B cell (primary cell): ENCODE measurements around the gene LSMEM2. TPM values are rescaled to one million over a fixed set of nuclear protein-coding genes. Genes with fewer than 3 reads are reported as not detected.
A peak's percentile ranks its signal among the peaks of the same experiment; 100 is the strongest.

Experiments
- ATAC-seq: fragments of 200-7000 bp; cut with Tn5 transposase; one replicate; pipeline ENCODE4 v1.10.0; 2021; ENCODE audit warnings: low read depth, mild to moderate bottlenecking, moderate number of reproducible peaks, moderate library complexity
- CTCF ChIA-PET: fragments of 350-600 bp; sonication (Branson Sonifier 250); formaldehyde crosslinking; loops from one replicate; lab custom pipeline; 2021; ENCODE audit warnings: antibody characterized with exemption, inconsistent platforms; lab: Charles Lee
- POLR2A ChIA-PET: fragments of 350-600 bp; sonication (Branson Sonifier 250); formaldehyde crosslinking; loops from one replicate; lab custom pipeline; 2021; ENCODE audit warnings: antibody characterized with exemption; lab: Charles Lee
- DNase-seq: peaks from one replicate; pipeline ENCODE4 v3.0.0; 2013
- H2AFZ ChIP-seq: 2 replicates; pipeline ENCODE4 v1.6.1; 2012; ENCODE audit warnings: mild to moderate bottlenecking, low read depth, low read length; ENCODE audit not compliant: insufficient read depth, poor library complexity, severe bottlenecking
- H3K27ac ChIP-seq, 2 donors: 1 replicate in 1 of 2; 2 replicates in 1 of 2; pipeline ENCODE4 v1.5.1; 2012 to 2013; ENCODE audit warnings: low read length in 2 of 2, mild to moderate bottlenecking in 2 of 2, moderate library complexity in 1 of 2
- H3K27me3 ChIP-seq, 4 experiments: fragments of 200-600 bp in 1 of 4; sonication (generic) in 1 of 4; replicated peaks in 1 of 4; 1 replicate in 2 of 4; 2 replicates in 2 of 4; pipeline versions ENCODE4 v1.6.1 to v1.7.0; 2013 to 2016; ENCODE audit warnings: low read length in 3 of 4, mild to moderate bottlenecking in 2 of 4, mixed read lengths in 1 of 4, moderate library complexity in 1 of 4; ENCODE audit not compliant: insufficient read depth in 4 of 4, control insufficient read depth in 3 of 4; ENCODE audit errors: control extremely low read depth in 1 of 4
- H3K36me3 ChIP-seq, 2 experiments: replicated peaks in 1 of 2; 1 replicate in 1 of 2; 2 replicates in 1 of 2; pipeline versions ENCODE4 v1.6.1 to v1.7.1; 2013; ENCODE audit warnings: low read length in 1 of 2; ENCODE audit not compliant: insufficient read depth in 2 of 2, control insufficient read depth in 1 of 2; ENCODE audit errors: control extremely low read depth in 1 of 2, extremely low read depth in 1 of 2
- H3K4me1 ChIP-seq, 2 donors: fragments of 200-600 bp in 1 of 2; sonication (generic) in 1 of 2; 1 replicate in 1 of 2; 2 replicates in 1 of 2; pipeline versions ENCODE4 v1.5.1 to v1.6.1; 2013 to 2017; ENCODE audit warnings: low read length in 2 of 2; ENCODE audit not compliant: control insufficient read depth in 2 of 2, insufficient read depth in 2 of 2
- H3K4me2 ChIP-seq: replicated peaks from 2 replicates; pipeline ENCODE3; 2012; ENCODE audit warnings: mild to moderate bottlenecking, low read depth, low read length; ENCODE audit not compliant: poor library complexity, severe bottlenecking
- H3K4me3 ChIP-seq, 5 experiments: fragments of 200-600 bp in 1 of 5; sonication (generic) in 1 of 5; 1 replicate in 3 of 5; 2 replicates in 2 of 5; pipeline versions ENCODE4 v1.5.1 to v1.7.0; 2011 to 2016; ENCODE audit warnings: low read length in 4 of 5, mild to moderate bottlenecking in 4 of 5, low read depth in 2 of 5, control low read depth in 1 of 5, moderate library complexity in 1 of 5; ENCODE audit not compliant: insufficient read depth in 1 of 5; ENCODE audit errors: control extremely low read depth in 1 of 5, extremely low read depth in 1 of 5
- H3K79me2 ChIP-seq: fragments of 200-600 bp; sonication (generic); one replicate; pipeline ENCODE4 v1.6.0; 2016; ENCODE audit warnings: low read length; ENCODE audit not compliant: control insufficient read depth, insufficient read depth
- H3K9ac ChIP-seq: fragments of 200-600 bp; sonication (generic); 2 replicates; pipeline ENCODE4 v1.6.1; 2017; ENCODE audit warnings: mild to moderate bottlenecking, low read length, moderate library complexity
- H3K9me3 ChIP-seq, 3 donors: one replicate each; pipeline versions ENCODE4 v1.6.1 to v1.7.1; 2013; ENCODE audit warnings: low read length in 2 of 3; ENCODE audit not compliant: control insufficient read depth in 2 of 3, insufficient read depth in 1 of 3; ENCODE audit errors: control extremely low read depth in 1 of 3
- H4K20me1 ChIP-seq: 2 replicates; pipeline ENCODE4 v1.6.0; 2012; ENCODE audit warnings: mild to moderate bottlenecking, low read length; ENCODE audit not compliant: insufficient read depth, control insufficient read depth, poor library complexity, severe bottlenecking
- H3K27ac Mint-ChIP-seq: one replicate; pipeline ENCODE4 v1.8.0; 2021; ENCODE audit warnings: mixed read lengths
- H3K27me3 Mint-ChIP-seq: one replicate; pipeline ENCODE4 v1.8.0; 2021; ENCODE audit warnings: mixed read lengths
- H3K4me1 Mint-ChIP-seq: one replicate; pipeline ENCODE4 v1.8.0; 2021; ENCODE audit warnings: mixed read lengths
- H3K4me3 Mint-ChIP-seq: one replicate; pipeline ENCODE4 v1.8.0; 2021; ENCODE audit warnings: mixed read lengths
- H3K9me3 Mint-ChIP-seq: one replicate; pipeline ENCODE4 v1.8.0; 2022; ENCODE audit warnings: mixed read lengths; ENCODE audit not compliant: insufficient read depth
- CTCF ChIP-seq: fragments of 200-600 bp; IDR thresholded peaks from one replicate; pipeline ENCODE4 v1.8.0; 2022; ENCODE audit warnings: antibody characterized with exemption, mild to moderate bottlenecking
- EZH2 ChIP-seq: IDR thresholded peaks from 2 replicates; pipeline ENCODE4 v1.6.1; 2012; ENCODE audit warnings: borderline replicate concordance, low read depth, mild to moderate bottlenecking, moderate library complexity, low read length; ENCODE audit not compliant: insufficient read depth, poor library complexity, severe bottlenecking
- WGBS: methylation state at CpG from one replicate; pipeline ENCODE4 v1.1.5; 2013; ENCODE audit warnings: missing lambda C conversion rate; ENCODE audit not compliant: insufficient coverage; 5-methylcytosine and 5-hydroxymethylcytosine counted together
- intact Hi-C: fragments of 100-400 bp; cut with micrococcal nuclease; formaldehyde crosslinking; loops from one replicate; pipeline ENCODE4 v1.10.0; 2022
- polyA plus RNA-seq: library from polyadenylated mRNA; depleted of rRNA; stranded (reverse); fragments of >200 nt; gene quantifications from 2 replicates; pipeline ENCODE4 v1.2.3, GENCODE V29; 2012
- total RNA-seq, 2 donors: library from RNA; stranded (reverse); fragments of 120-200 nt in 1 of 2; gene quantifications; 1 replicate in 1 of 2; 2 replicates in 1 of 2; pipeline versions ENCODE4 v1.2.3 to v1.2.4, GENCODE V29; 2013 to 2022

The LSMEM2 gene
- total and polyA plus RNA-seq, 2 donors (not counting 1 experiment from before 2014, with no cell fraction given) = not detected

GRCh38 chr3:50292159-50293078 is 13.5 kb downstream of the LSMEM2 start, which contains the start of gene IFRD2:
IFRD2 (minus strand) TSS chr3:50292429; CDS start chr3:50292274, 155 bp downstream.
- CTCF ChIA-PET = interaction anchor here (0.8 to 2.0 kb wide), 13 partner anchors 17 to 98 kb away, joined by 3 to 9 read pairs (median 4); partner anchors contain the start of gene RASSF1
- no peak for TF ChIP-seq CTCF
- TF ChIP-seq EZH2 = no peak
- peak within 1 kb of the TSS; percentile 100 for H3K4me2 ChIP-seq

More at GRCh38 chr3:50292159-50293078, 13.5 kb downstream of the LSMEM2 start, which contains the start of gene IFRD2:
- Mint-ChIP-seq H3K27ac (peak within 1 kb of the TSS; percentile 96), H3K27me3 (no peaks in the 10 kb centered on the region), H3K9me3 (no peaks in the 10 kb centered on the region), H3K4me1 (peaks cover 17% of the 10 kb centered on the region), H3K4me3 (peak within 1 kb of the TSS; percentile 92)
- intact Hi-C loops = loop anchor here (1.0 to 10.0 kb wide), 7 partner anchors 29 to 1092 kb away; partner anchors contain the start of genes MANF and TMEM115
- POLR2A ChIA-PET = interaction anchor here (0.6 to 2.3 kb wide), 10 partner anchors 11 to 175 kb away, joined by 3 to 15 read pairs (median 3); partner anchors contain the start of genes RASSF1, TUSC2 and ZMYND10
- Histone ChIP-seq H2AFZ (peak within 1 kb of the TSS; percentile 93), H3K4me3 (peak within 1 kb of the TSS; percentile 56 to 94 (median 81)), H3K36me3 (peaks cover 0 to 32% of the 10 kb centered on the region in 2 experiments), H4K20me1 (no peaks in the 10 kb centered on the region), H3K9ac (peak within 1 kb of the TSS; percentile 95), H3K27ac (peak within 1 kb of the TSS; percentile 57 to 85), H3K9me3 (no peaks in the 10 kb centered on the region), H3K4me1 (peaks cover 11 to 17% of the 10 kb centered on the region in 2 donors), H3K79me2 (peaks cover 18% of the 10 kb centered on the region), H3K27me3 (no peaks in the 10 kb centered on the region)
- DNase-seq (peak; percentile 97), ATAC-seq (peak; percentile 99)
- 3% methylated on average over 67 of the region's 67 CpGs for WGBS
